OCI-LY7 (cell line): ENCODE results near the gene LY86.

Experiments used
- CTCF ChIP-seq: fragments of 200-600 bp; sonication (generic); conservative IDR thresholded peaks from 2 replicates; pipeline ENCODE4 v1.5.1; 2014; ENCODE audit warnings: mild to moderate bottlenecking, antibody characterized with exemption, low read length, moderate library complexity, mixed read lengths
- EZH2phosphoT487 ChIP-seq: fragments of 200-600 bp; sonication (generic); IDR thresholded peaks from 2 replicates; pipeline ENCODE4 v1.6.1; 2018; ENCODE audit warnings: low read depth, borderline replicate concordance, mild to moderate bottlenecking, mixed run types, antibody characterized with exemption, low read length, moderate library complexity, mixed read lengths

GRCh38 chr6:6689400-6690143 is 101.1 kb downstream of the LY86 start:
- TF ChIP-seq CTCF (no peak), EZH2phosphoT487 (no peak)
